ENCODE data around the gene PDLIM7. TPM values are rescaled to one million over a fixed set of nuclear protein-coding genes. Genes with fewer than 3 reads are reported as not detected.

PDLIM7 gene
- total and polyA plus RNA-seq, 10 of the 15 experiments (the other 5 are each of a cell fraction or from before 2014, with no cell fraction given), result 0.82 to 36.6 (median 19.3) TPM

- no peaks in the 10 kb centered on the region for H4K20me1 ChIP-seq (ENCODE audit: control insufficient read depth, insufficient read depth)
- H3K79me2 ChIP-seq (ENCODE audit: control insufficient read depth, insufficient read depth, low read length), result peaks cover 28% of the 10 kb centered on the region
- peak within 1 kb of the TSS; percentile 56 for H3K4me2 ChIP-seq (ENCODE audit: control insufficient read depth, insufficient read depth)
- in situ Hi-C loops (cut with MboI) (no loop called here), intact Hi-C loops (cut with micrococcal nuclease; ENCODE audit: unreplicated experiment) (loop anchor here (2.0 to 5.0 kb wide), 2 partner anchors 35 to 76 kb away; partner anchors contain the start of genes FAM193B and TMED9)
- ATAC-seq (peak; percentile 92), DNase-seq (ENCODE audit: low read depth, low spot score) (peak; percentile 90), FAIRE-seq (peak; percentile 99)
- H3K4me1 ChIP-seq (ENCODE audit: control insufficient read depth, insufficient read depth, low read length), result peaks cover 12% of the 10 kb centered on the region
- RAD21 ChIA-PET (ENCODE audit: unreplicated experiment), result interaction anchor here (1.3 kb wide), 1 partner anchor 15 kb away, joined by 3 read pairs; no protein-coding TSS in a partner anchor
- H3K36me3 ChIP-seq (ENCODE audit: control insufficient read depth in 2 of 2, insufficient read depth in 2 of 2, low read length in 1 of 2), result peaks cover 17 to 36% of the 10 kb centered on the region in 2 experiments; a peak in 3 of 4 replicates
- POLR2A ChIA-PET, result interaction anchor here (0.5 to 1.9 kb wide), 4 partner anchors 8 to 637 kb away, joined by 3 to 8 read pairs (median 5); partner anchors contain the start of genes NHP2 and TMED9
- H3K27me3 ChIP-seq (replicated peaks in 1 of 2; ENCODE audit: control insufficient read depth in 2 of 2, insufficient read depth in 2 of 2, low read length in 1 of 2), result no peaks in the 10 kb centered on the region
- TSS peak; percentile 93 for BruUV-seq (replicated peaks)
- 1% methylated on average over 83 of the region's 96 CpGs for WGBS (ENCODE audit: insufficient coverage, insufficient replicate concordance, low lambda C conversion rate, missing lambda C conversion rate)
- peak within 1 kb of the TSS; percentile 66 for H3K27ac ChIP-seq (ENCODE audit: control insufficient read depth, insufficient read depth)
- H3K4me3 ChIP-seq, result peak within 1 kb of the TSS; percentile 77
- H2AFZ ChIP-seq (ENCODE audit: control insufficient read depth, low read depth, low read length), result peak within 1 kb of the TSS; percentile 88
- SMC1A ChIA-PET (ENCODE audit: uncharacterized antibody, unreplicated experiment), result interaction anchor here (1.5 kb wide), 1 partner anchor 15 kb away, joined by 4 read pairs; no protein-coding TSS in a partner anchor
- CTCF ChIA-PET, result interaction anchor here (1.3 kb wide), 1 partner anchor 16 kb away, joined by 5 read pairs; no protein-coding TSS in a partner anchor
- H3K9me3 ChIP-seq (replicated peaks; ENCODE audit: control insufficient read depth, insufficient read depth, low read length), result no peaks in the 10 kb centered on the region
- peak within 1 kb of the TSS; percentile 77 for H3K9ac ChIP-seq (ENCODE audit: control insufficient read depth, insufficient read depth, low read length)
- no peak for TF ChIP-seq ZNF274 (IDR thresholded peaks at IDR 0.05; ENCODE audit: insufficient read depth, insufficient read length)
- no peak for TF ChIP-seq PRDM15 (CRISPR knock-in tag; IDR thresholded peaks at IDR 0.05)
- no peak for TF ChIP-seq ZNF24 (IDR thresholded peaks at IDR 0.05)
- peak; percentile 92 for TF ChIP-seq NKRF (conservative IDR thresholded peaks at IDR 0.05)
- TF ChIP-seq ZNF622 (IDR thresholded peaks at IDR 0.05), result no peak
- TF ChIP-seq NFYA (IDR thresholded peaks at IDR 0.05; ENCODE audit: borderline replicate concordance, low read depth, low read length), result no peak
- TF ChIP-seq MAX (IDR thresholded peaks at IDR 0.05; ENCODE audit: low read depth, low read length), result peak; percentile 71; the same call in 1 of the 2 replicates
- TF ChIP-seq SPI1 (IDR thresholded peaks at IDR 0.05; ENCODE audit: borderline replicate concordance, insufficient read depth, low read depth, low read length), result no peak
- TF ChIP-seq NBN (IDR thresholded peaks at IDR 0.05), result peak; percentile 98
- no peak for TF ChIP-seq SRF (IDR thresholded peaks at IDR 0.05; ENCODE audit: low read depth in 2 of 2, low read length in 2 of 2)
- TF ChIP-seq IKZF1 (conservative IDR thresholded peaks at IDR 0.05), result peak; percentile 91
- 0 out of 2 replicates have a peak, but pooled peaks have one; percentile 55 for TF ChIP-seq DPF2 (IDR thresholded peaks at IDR 0.05)
- peak; percentile 88 for TF ChIP-seq LARP7 (IDR thresholded peaks at IDR 0.05)
- TF ChIP-seq MYB (IDR thresholded peaks at IDR 0.05; ENCODE audit: borderline replicate concordance, low read depth, low read length), result no peak
- no peak for TF ChIP-seq ETV6 (conservative IDR thresholded peaks at IDR 0.05 in 1 of 2, IDR thresholded peaks at IDR 0.05 in 1 of 2; ENCODE audit: borderline replicate concordance in 1 of 2, low read depth in 1 of 2)
- TF ChIP-seq CREB1 (IDR thresholded peaks at IDR 0.05; ENCODE audit: low read depth), result no peak
- TF ChIP-seq NFXL1 (IDR thresholded peaks at IDR 0.05; ENCODE audit: borderline replicate concordance), result no peak
Measured at GRCh38 chr5:177516601-177517568, 19.5 kb upstream of the PDLIM7 start, which contains the start of gene DDX41. Gene DDX41, minus strand, starts transcription at chr5:177516961. Its CDS starts 16 bp downstream, at chr5:177516945.

All from GM12878 (cell line).